ENCODE data around the gene CYBC1. TPM values are rescaled to one million over a fixed set of nuclear protein-coding genes. Genes with fewer than 3 reads are reported as not detected.

Gene CYBC1
- total and polyA plus RNA-seq, 9 of the 15 experiments (the other 6 are each of a cell fraction or from before 2014, with no cell fraction given), result 1.3 to 71.8 (median 49.9) TPM

DNA sequence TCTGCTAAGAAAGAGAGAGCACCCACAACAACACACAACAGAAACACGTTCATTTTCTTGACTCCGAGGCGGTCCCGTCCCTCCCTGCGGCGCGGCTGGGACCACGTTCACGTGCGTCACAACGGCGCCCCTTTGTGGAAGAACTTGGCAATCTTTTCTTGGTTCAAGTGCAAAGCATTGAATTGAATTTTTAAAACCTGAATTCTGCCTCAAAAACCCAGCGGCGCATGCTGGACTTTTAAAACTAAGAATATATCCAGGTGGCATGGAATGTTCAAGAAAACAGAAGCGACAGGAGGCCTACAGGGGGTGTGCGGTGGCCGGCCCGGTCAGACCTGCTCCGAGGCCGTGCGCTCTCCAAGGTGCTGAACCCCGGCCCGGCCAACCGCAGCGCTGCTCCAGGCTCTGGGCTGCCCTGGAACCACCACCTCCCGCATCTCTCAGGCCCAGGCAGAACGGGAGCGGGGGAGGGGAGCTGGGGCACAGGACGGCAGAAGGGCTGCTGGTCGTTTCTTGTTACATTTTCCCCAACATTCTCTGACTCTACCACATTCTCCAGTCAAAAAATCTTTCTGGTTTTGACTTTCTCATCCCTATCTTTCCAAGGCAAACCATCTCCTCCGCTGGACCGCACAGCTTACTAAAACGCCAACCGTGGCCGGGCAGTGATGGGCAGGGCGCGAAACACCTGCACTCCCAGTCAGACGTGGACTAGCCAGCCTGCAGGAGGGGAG, 35.8 kb downstream of the CYBC1 start (continued):
- no peak for TF ChIP-seq SLC30A9 (CRISPR knock-in tag; IDR thresholded peaks at IDR 0.05)
- TF ChIP-seq MECOM (CRISPR knock-in tag; IDR thresholded peaks at IDR 0.05), result no peak
- no peak for TF ChIP-seq POLR3A (IDR thresholded peaks at IDR 0.05; ENCODE audit: borderline replicate concordance, extremely low read depth, insufficient read depth, insufficient read length)
- no peak for TF ChIP-seq TAF15 (IDR thresholded peaks at IDR 0.05; ENCODE audit: low read depth, low read length)
- peak; percentile 12; the same call in 1 of the 2 replicates for TF ChIP-seq ARID1B (IDR thresholded peaks at IDR 0.05)
- peak; percentile 18; the same call in 1 of the 2 replicates for TF ChIP-seq GATA2 (CRISPR knock-in tag; IDR thresholded peaks at IDR 0.05)
- TF ChIP-seq, protein P1, sequence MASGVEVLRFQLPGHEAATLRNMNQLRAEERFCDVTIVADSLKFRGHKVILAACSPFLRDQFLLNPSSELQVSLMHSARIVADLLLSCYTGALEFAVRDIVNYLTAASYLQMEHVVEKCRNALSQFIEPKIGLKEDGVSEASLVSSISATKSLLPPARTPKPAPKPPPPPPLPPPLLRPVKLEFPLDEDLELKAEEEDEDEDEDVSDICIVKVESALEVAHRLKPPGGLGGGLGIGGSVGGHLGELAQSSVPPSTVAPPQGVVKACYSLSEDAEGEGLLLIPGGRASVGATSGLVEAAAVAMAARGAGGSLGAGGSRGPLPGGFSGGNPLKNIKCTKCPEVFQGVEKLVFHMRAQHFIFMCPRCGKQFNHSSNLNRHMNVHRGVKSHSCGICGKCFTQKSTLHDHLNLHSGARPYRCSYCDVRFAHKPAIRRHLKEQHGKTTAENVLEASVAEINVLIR (CRISPR knock-in tag; IDR thresholded peaks at IDR 0.05), result no peak
- 0 out of 2 replicates have a peak, but pooled peaks have one; percentile 28 for TF ChIP-seq BCOR (IDR thresholded peaks at IDR 0.05)
- TF ChIP-seq, protein P2, sequence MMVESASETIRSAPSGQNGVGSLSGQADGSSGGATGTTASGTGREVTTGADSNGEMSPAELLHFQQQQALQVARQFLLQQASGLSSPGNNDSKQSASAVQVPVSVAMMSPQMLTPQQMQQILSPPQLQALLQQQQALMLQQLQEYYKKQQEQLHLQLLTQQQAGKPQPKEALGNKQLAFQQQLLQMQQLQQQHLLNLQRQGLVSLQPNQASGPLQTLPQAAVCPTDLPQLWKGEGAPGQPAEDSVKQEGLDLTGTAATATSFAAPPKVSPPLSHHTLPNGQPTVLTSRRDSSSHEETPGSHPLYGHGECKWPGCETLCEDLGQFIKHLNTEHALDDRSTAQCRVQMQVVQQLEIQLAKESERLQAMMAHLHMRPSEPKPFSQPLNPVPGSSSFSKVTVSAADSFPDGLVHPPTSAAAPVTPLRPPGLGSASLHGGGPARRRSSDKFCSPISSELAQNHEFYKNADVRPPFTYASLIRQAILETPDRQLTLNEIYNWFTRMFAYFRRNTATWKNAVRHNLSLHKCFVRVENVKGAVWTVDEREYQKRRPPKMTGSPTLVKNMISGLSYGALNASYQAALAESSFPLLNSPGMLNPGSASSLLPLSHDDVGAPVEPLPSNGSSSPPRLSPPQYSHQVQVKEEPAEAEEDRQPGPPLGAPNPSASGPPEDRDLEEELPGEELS (CRISPR knock-in tag; IDR thresholded peaks at IDR 0.05; ENCODE audit: borderline replicate concordance), result 0 out of 2 replicates have a peak, but pooled peaks have one; percentile 48
- no peak for TF ChIP-seq HMG20A (CRISPR knock-in tag; conservative IDR thresholded peaks at IDR 0.05)
- no peak for TF ChIP-seq HNRNPUL1 (IDR thresholded peaks at IDR 0.05; ENCODE audit: low read length)
- TF ChIP-seq HNRNPK (IDR thresholded peaks at IDR 0.05; ENCODE audit: low read depth, low read length, poor library complexity, severe bottlenecking), result no peak
- TF ChIP-seq FOXA3 (CRISPR knock-in tag; conservative IDR thresholded peaks at IDR 0.05 in 1 of 2, IDR thresholded peaks at IDR 0.05 in 1 of 2), result peak in 1 of 2 experiments; percentile 78; a peak in 2 of 4 replicates
- TF ChIP-seq JUND (IDR thresholded peaks at IDR 0.05; ENCODE audit: borderline replicate concordance, low read depth, low read length), result no peak
- TF ChIP-seq JUND (tag; IDR thresholded peaks at IDR 0.05; ENCODE audit: borderline replicate concordance, low read depth, low read length), result no peak; the same call in 2 of the 3 replicates
- TF ChIP-seq, protein P3, sequence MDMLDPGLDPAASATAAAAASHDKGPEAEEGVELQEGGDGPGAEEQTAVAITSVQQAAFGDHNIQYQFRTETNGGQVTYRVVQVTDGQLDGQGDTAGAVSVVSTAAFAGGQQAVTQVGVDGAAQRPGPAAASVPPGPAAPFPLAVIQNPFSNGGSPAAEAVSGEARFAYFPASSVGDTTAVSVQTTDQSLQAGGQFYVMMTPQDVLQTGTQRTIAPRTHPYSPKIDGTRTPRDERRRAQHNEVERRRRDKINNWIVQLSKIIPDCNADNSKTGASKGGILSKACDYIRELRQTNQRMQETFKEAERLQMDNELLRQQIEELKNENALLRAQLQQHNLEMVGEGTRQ (CRISPR knock-in tag; IDR thresholded peaks at IDR 0.05), result peak; percentile 45

All from K562 (cell line).